DND-41 (cell line): ENCODE data around the gene TSC2.

Source experiments
- ATAC-seq: fragments of 200-7000 bp; cut with Tn5 transposase; 3 replicates; pipeline ENCODE4 v1.9.1; 2021; ENCODE audit warnings: low read depth; ENCODE audit not compliant: insufficient read depth
- DNase-seq: peaks from one replicate; pipeline ENCODE4 v3.0.0-alpha.2; 2020
- H2AFZ ChIP-seq: 2 replicates; pipeline ENCODE4 v1.6.0; 2012; ENCODE audit warnings: low read depth, low read length
- H3K27ac ChIP-seq: 2 replicates; pipeline ENCODE4 v1.5.1; 2012; ENCODE audit warnings: low read length, inconsistent platforms
- H3K27me3 ChIP-seq: fragments of 200-600 bp; sonication (generic); 2 replicates; pipeline ENCODE4 v1.6.0; 2012; ENCODE audit warnings: low read length, mild to moderate bottlenecking, inconsistent platforms; ENCODE audit not compliant: insufficient read depth, poor library complexity
- H3K36me3 ChIP-seq: 2 replicates; pipeline ENCODE4 v1.5.1; 2012; ENCODE audit warnings: low read length, inconsistent platforms; ENCODE audit not compliant: insufficient read depth
- H3K4me1 ChIP-seq: 2 replicates; pipeline ENCODE4 v1.5.1; 2012; ENCODE audit warnings: mild to moderate bottlenecking, low read length; ENCODE audit not compliant: insufficient read depth
- H3K4me2 ChIP-seq: 2 replicates; pipeline ENCODE4 v1.6.0; 2012; ENCODE audit warnings: mild to moderate bottlenecking, moderate library complexity, low read length, inconsistent platforms; ENCODE audit not compliant: insufficient read depth
- H3K4me3 ChIP-seq, 2 experiments: fragments of 200-600 bp in 1 of 2; shearing (Covaris generic) in 1 of 2; 2 replicates each; pipeline ENCODE4 v1.5.1; 2012 to 2016; ENCODE audit warnings: inconsistent platforms in 2 of 2, low read length in 2 of 2, mild to moderate bottlenecking in 2 of 2, low read depth in 1 of 2, moderate library complexity in 1 of 2
- H3K79me2 ChIP-seq: 2 replicates; pipeline ENCODE4 v1.6.0; 2012; ENCODE audit warnings: low read length, inconsistent platforms; ENCODE audit not compliant: insufficient read depth
- H3K9ac ChIP-seq: 2 replicates; pipeline ENCODE4 v1.6.0; 2012; ENCODE audit warnings: low read depth, mild to moderate bottlenecking, inconsistent platforms, low read length, moderate library complexity
- H3K9me3 ChIP-seq: 2 replicates; pipeline ENCODE4 v1.5.1; 2012; ENCODE audit warnings: low read length, moderate library complexity, mild to moderate bottlenecking, inconsistent platforms; ENCODE audit not compliant: insufficient read depth, severe bottlenecking
- H4K20me1 ChIP-seq: 2 replicates; pipeline ENCODE4 v1.6.0; 2012; ENCODE audit warnings: low read length; ENCODE audit not compliant: insufficient read depth
- CTCF ChIP-seq: IDR thresholded peaks from 2 replicates; pipeline ENCODE4 v1.5.1; 2012; ENCODE audit warnings: borderline replicate concordance, low read length, moderate library complexity, mild to moderate bottlenecking; ENCODE audit not compliant: poor library complexity, severe bottlenecking; ENCODE audit errors: extremely low read depth
- EZH2 ChIP-seq: IDR thresholded peaks from 3 replicates; pipeline ENCODE4 v1.6.1; 2012; ENCODE audit warnings: borderline replicate concordance, low read depth, mild to moderate bottlenecking, moderate library complexity, low read length, inconsistent platforms; ENCODE audit not compliant: severe bottlenecking

The TSC2 gene

DNA sequence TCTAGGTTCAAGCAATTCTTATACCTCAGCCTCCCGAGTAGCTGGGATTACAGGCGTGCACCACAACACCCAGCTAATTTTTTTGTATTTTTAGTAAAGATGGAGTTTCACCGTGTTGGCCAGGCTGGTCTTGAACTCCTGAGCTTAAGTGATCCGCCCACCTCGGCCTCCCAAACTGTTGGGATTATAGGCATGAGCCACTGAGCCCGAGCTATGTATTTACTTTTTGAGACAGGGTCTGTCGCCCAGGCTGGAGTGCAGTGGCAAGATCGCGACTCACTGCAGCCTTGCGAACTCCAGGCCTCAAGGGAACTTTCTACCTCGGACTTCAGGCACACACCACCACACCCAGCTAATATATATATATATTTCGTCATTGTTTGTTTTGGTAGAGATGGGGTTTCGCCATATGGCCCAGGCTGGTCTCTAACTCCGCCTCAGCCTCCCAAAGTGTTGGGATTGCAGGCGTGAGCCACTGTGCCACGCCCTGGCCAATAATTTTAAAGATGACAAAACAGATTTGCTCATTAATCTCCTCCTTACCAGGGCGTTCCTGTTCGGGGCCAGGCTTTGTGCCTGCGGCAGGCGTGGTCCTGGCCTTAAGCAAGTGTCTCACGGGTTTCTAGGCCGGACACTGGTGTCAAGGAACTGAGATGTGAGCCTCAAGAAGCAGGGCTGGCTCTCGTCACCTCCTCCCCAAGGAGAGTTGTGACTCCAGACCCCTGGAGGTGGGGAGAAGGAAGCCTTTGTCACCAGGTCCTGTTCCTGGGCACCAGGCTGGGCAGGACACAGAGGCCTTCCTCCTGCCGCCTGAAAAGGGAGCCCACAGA lies 32.5 kb upstream of the TSC2 start:
- Histone ChIP-seq H3K4me1 (peaks cover 6% of the 10 kb centered on the region), H3K36me3 (no peaks in the 10 kb centered on the region), H3K79me2 (peaks cover 6% of the 10 kb centered on the region), H3K4me2 (no peak overlapping the region), H3K9me3 (no peaks in the 10 kb centered on the region), H3K9ac (no peak overlapping the region), H2AFZ (no peak overlapping the region), H3K27me3 (no peaks in the 10 kb centered on the region), H4K20me1 (no peaks in the 10 kb centered on the region), H3K27ac (no peak overlapping the region), H3K4me3 (no peak overlapping the region)
- ATAC-seq (no peak), DNase-seq (no peak)
- no peak for TF ChIP-seq CTCF
- TF ChIP-seq EZH2, result no peak

DNA sequence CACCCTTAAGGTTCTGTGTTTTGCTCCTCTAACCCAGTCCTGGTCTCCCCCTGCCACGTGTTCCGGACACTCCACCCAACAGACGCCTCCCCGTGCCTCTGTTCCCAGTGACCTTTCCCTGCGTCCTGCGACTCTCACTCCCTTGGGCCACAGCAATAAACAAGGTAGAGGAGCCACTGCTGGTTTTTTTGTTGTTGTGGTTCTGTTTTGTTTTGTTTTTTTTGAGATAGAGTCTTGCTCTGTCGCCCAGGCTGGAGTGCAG lies 31.9 kb upstream of the TSC2 start:
- Histone ChIP-seq H3K79me2 (0 out of 2 replicates have a peak, but pooled peaks cover under 1% of the 10 kb centered on the region), H3K4me3 (no peak overlapping the region), H4K20me1 (no peaks in the 10 kb centered on the region), H3K4me1 (peaks cover under 1% of the 10 kb centered on the region), H3K27ac (no peak overlapping the region), H3K9ac (no peak overlapping the region), H3K9me3 (no peaks in the 10 kb centered on the region), H3K36me3 (no peaks in the 10 kb centered on the region), H2AFZ (no peak overlapping the region), H3K27me3 (no peaks in the 10 kb centered on the region), H3K4me2 (no peak overlapping the region)
- no peak for TF ChIP-seq EZH2
- TF ChIP-seq CTCF, result no peak
- DNase-seq, result no peak
- no peak for ATAC-seq

DNA sequence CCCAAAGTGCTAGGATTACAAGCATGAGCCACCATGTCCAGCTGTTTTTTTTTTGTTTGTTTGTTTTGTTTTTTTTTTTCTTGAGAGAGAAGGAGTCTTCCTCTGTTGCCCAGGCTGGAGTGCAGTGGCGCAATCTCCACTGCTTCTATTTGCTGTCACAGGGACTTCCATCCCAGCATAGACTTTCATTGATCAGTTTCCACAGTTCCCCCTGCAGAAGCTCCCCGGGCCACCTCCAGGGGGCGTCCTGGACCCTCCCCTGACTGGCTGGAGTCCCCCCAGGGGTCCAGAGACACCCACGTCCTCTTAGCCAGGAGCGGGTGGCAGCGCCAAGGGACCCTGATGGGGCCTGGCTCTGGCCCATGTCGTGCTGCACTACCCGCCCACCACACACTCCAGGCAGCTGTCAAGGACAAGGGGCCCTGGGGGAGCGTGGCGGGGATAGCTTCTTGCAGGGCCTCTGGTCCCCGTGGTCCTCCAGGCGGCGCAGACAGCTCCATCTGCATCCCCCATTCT lies 31.3 kb upstream of the TSC2 start:
- H3K36me3 ChIP-seq, result no peaks in the 10 kb centered on the region
- no peaks in the 10 kb centered on the region for H3K27me3 ChIP-seq
- no peaks in the 10 kb centered on the region for H3K79me2 ChIP-seq
- no peak overlapping the region for H2AFZ ChIP-seq
- no peaks in the 10 kb centered on the region for H4K20me1 ChIP-seq
- no peaks in the 10 kb centered on the region for H3K4me1 ChIP-seq
- TF ChIP-seq EZH2 (no peak), CTCF (peak; percentile 64)
- no peak overlapping the region for H3K27ac ChIP-seq
- DNase-seq (peak; percentile 37), ATAC-seq (peak; percentile 47; the same call in 2 of the 3 replicates)
- H3K4me3 ChIP-seq, result no peak overlapping the region
- H3K9me3 ChIP-seq, result no peaks in the 10 kb centered on the region
- no peak overlapping the region for H3K4me2 ChIP-seq
- no peak overlapping the region for H3K9ac ChIP-seq
